ENCODE data around the gene PKM.

- TF ChIP-seq POLR2AphosphoS5 (IDR thresholded peaks at IDR 0.05), result no peak
- no peak for TF ChIP-seq CTCF (IDR thresholded peaks at IDR 0.05)
- TF ChIP-seq POLR2A (IDR thresholded peaks at IDR 0.05), result no peak
- TF ChIP-seq EP300 (IDR thresholded peaks at IDR 0.05), result no peak
Observed at GRCh38 chr15:72178976-72179585, 51.9 kb downstream of the PKM start.
